Left cardiac atrium (tissue), 4 donors: ENCODE data around the gene DRD2. TPM values are rescaled to one million over a fixed set of nuclear protein-coding genes. Genes with fewer than 3 reads are reported as not detected.

ENCODE experiments used
- ATAC-seq, 2 donors: fragments of 200-7000 bp; cut with Tn5 transposase; one replicate each; pipeline ENCODE4 v1.9.1; 2020; ENCODE audit warnings: mild to moderate bottlenecking in 2 of 2, moderate library complexity in 2 of 2
- DNase-seq: peaks from one replicate; pipeline ENCODE4 v3.0.0-alpha.2; 2020
- intact Hi-C, 2 donors: fragments of 100-400 bp; cut with DNase I; formaldehyde crosslinking; loops; one replicate each; pipeline versions ENCODE4 v1.14.1 to v1.15.1; 2022 to 2023
- total RNA-seq, 2 donors: library from RNA; stranded (reverse); fragmentation: NEBNext Ultra II Directional; extraction: Animal tissue kit (Norgen Biotek cat#: 25700); gene quantifications; one replicate each; pipeline ENCODE4 v1.2.1, GENCODE V29; 2021
- donor health status: DM: no; HTN: yes; CAD: no.
- donor health status: DM: no; HTN: yes; CAD: no; lungs with severe emphysema.
- donor health status: DM: yes; HTN: yes; CAD: no.
- donor health status: Dilated cardiomyopathy.

DRD2 gene
- total RNA-seq, 2 donors from 2014 or later = 0.37 TPM; not detected in 1

DNA sequence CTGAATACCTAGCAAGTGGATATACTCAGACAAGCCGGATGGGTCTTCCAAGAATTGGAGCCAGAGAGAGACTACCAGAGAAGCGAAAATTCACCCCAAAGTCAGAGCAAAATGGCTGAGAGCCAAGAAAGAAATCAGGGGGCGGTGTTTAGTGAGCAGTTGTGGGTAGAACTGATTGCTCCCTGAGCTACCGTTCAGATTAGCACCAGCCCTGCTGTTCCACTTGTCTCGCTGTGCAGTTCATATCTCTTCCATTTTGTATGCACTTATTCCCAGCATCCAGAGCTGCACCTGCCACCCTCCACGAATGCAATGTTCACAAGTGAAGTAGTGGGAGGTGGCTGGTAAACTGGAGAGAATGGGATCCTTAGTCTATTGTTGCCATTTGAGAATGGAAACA lies 25.5 kb downstream of the DRD2 start:
- intact Hi-C loops = no loop called here
- DNase-seq = no peak
- ATAC-seq = no peak

DNA sequence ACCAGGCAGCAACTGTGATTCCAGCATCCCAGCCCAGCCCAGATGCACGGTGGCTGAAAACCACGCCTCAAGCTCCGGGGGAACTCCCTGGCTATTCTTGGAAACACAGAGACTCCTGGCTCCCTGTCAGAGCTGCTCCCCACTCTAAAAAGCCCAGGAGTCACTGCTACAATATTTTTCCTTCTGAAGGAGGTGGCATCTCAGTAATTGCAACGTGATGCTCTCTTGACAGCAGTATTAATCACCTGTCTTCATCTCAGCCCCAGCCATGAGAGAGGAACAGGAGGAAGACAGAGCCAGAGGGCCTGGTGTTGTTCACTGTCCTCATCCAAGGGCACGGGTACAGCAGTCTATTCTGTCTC lies 26.9 kb downstream of the DRD2 start:
- DNase-seq = no peak
- ATAC-seq = peak in 1 of 2 donors; percentile 50
- intact Hi-C loops = no loop called here

GRCh38 chr11:113447621-113448315 lies 27.4 kb downstream of the DRD2 start:
- intact Hi-C loops = no loop called here
- DNase-seq = no peak
- ATAC-seq = peak in 1 of 2 donors; percentile 72

- intact Hi-C loops = no loop called here
- ATAC-seq (no peak), DNase-seq (no peak)
Measured at GRCh38 chr11:113446938-113447337, 28.3 kb downstream of the DRD2 start.

GRCh38 chr11:113446112-113446511 lies 29.1 kb downstream of the DRD2 start:
- ATAC-seq (no peak), DNase-seq (no peak)
- intact Hi-C loops = no loop called here

DNA sequence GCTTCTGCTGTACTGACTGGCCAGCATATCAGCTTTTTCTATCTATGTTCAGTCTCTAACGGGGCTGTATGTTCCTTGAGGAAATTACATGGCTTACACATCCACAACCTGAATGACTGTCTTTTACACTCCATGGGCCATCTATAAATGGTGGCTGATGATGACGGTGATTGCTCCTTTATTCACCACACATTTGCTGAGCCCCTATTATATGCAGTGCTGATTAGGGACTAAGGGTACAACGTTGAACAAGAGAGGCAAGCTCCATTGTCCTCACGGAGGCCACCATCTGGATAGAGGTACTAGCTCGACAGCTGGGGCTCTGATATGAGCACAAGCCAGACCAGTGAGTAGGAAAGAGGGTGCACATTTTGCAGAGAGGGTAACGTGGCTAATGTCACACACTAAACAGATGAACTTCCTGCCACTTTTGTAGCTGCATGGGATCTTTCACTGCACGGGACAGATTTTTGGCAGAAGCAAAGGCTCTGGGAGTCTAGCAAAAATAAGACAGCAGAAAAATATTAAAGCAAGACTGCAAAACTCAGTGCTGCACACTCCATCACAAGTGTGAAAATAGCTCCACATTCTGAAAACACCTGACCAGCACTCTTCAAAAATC lies 30.6 kb downstream of the DRD2 start:
- DNase-seq (no peak), ATAC-seq (no peak)
- intact Hi-C loops = no loop called here

GRCh38 chr11:113440816-113441215 lies 34.4 kb downstream of the DRD2 start:
- no peak for ATAC-seq
- intact Hi-C loops = no loop called here
- DNase-seq = no peak

DNA sequence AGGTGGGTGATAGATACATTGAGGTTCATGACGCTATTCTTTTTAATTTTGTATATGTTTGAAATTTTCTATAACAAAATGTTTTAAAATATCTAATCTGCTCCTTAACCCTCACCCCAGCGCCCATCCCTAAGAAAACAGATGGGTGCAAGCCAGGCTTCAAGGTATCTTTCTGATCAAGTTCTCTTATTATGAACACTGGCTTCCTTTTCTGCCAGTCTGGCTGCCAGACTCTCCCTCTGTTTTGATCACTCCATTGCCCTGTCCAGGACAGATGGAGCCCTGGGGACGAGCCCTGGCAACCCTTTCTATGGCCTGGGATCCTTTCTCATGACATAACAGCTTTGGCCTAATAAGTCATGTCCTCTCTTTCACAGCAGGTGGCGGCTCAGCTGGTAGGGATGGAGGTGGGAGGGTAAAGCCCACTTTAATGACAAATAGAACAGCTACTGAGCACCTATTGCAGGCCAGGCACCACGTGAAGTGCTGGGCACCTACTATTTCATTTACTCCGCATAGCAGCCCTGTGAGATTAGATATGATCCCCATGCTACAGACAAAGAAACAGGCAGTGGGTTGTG lies 38.4 kb downstream of the DRD2 start:
- intact Hi-C loops = no loop called here
- DNase-seq = no peak
- no peak for ATAC-seq

DNA sequence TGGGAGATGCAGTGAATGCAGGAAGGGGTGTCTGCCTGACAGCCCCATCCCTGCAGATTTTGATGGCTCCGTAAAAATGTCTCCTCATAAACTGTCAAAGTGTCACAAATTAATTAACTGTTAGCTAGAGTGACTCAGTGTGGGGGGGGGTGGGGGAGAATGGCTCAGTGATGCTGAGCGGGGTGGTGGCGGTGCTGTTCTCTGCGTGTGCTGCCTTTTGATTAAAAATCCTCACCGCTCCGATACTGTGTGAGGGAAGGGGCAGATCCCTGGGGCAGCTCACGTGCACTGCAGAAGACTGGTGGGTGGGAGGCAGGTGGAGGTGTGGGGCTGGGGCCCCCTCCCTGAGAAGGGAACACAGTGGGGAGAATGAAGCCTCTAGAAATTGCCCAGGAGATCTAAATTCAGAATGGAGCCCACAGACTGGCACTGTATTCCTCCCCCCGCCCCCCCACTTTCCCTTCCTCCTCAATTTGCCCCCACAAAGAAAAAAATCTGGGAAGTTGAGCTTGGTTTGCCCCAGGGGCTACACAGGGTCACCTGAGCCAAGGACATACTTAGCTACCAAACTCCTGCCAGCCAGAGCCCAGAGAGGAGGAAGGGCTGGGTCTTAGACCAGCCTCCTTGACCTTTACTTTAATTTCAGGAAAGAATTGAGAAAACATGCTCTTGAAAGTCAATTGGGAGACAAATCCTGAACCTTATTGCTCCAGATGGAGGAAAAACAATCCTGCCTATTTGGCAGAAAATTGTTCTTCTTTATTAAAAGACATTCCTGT lies 39.8 kb downstream of the DRD2 start:
- ATAC-seq = no peak
- intact Hi-C loops = no loop called here
- DNase-seq = no peak

- intact Hi-C loops = no loop called here
Measured at GRCh38 chr11:113431746-113432145, 43.5 kb downstream of the DRD2 start.

DNA sequence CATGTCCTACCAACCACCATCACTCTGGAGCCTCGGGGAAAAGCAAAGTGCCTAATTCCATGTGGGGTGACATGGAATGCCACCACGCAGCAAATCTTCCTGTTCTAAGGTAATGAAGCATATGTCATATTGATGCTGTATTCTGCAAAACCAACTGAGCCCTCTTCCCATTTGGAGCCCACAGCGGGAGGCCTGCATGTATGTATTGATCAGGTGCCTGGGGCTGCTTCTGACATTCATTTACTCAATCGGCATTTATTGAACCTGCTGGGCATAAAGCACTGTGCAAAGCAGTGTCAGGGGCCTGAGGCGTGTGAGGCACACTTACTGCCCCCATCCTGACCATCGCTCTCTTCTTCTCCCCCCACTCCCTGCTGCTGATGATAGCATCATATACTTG lies 48.5 kb downstream of the DRD2 start:
- intact Hi-C loops = no loop called here
- ATAC-seq = no peak

More at GRCh38 chr11:113431746-113432145, 43.5 kb downstream of the DRD2 start:
- ATAC-seq = no peak
- no peak for DNase-seq

GRCh38 chr11:113420808-113421207 lies 54.4 kb downstream of the DRD2 start:
- ATAC-seq (no peak), DNase-seq (no peak)
- intact Hi-C loops = no loop called here

More for the DNA sequence above, 48.5 kb downstream of the DRD2 start:
- no peak for DNase-seq

- intact Hi-C loops = no loop called here
- no peak for ATAC-seq
Measured at GRCh38 chr11:113419454-113420003, 55.7 kb downstream of the DRD2 start.

DNA sequence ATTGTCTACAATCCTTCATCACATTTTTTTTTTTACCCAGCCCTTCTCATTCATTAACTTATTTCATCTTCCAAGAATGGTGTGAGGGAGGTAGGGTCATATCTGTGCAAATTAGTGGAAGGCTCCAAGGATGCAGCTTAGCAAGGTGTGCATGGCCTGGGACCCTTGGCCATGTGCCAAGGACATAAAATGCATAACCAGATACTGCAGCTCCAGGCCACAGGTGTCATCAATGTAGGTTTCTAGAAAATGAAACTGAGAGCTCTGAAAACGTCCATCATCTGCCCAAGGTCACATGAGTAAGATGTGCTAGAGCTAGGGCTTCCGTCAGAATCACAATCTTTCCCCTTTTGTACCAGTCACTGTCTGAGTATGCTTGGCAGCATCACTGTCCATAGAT lies 57.8 kb downstream of the DRD2 start:
- ATAC-seq (no peak), DNase-seq (no peak)
- intact Hi-C loops = no loop called here

More at GRCh38 chr11:113419454-113420003, 55.7 kb downstream of the DRD2 start:
- no peak for DNase-seq

DNA sequence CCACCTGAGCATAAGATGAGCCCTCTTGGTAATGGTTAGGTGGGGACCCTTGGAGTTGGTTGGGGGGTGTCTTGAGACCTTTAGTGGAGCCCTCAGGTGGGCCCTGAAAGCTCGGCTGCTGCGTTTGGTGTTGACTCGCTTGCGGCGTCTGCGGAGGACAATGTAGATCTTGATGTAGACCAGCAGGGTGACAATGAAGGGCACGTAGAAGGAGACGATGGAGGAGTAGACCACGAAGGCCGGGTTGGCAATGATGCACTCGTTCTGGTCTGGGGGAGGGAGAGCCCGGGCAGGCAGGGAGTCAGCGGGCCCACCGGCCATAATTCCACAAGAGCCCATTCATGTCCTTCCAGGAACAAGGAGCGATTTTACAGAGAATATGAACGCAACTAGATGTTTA lies 59.9 kb downstream of the DRD2 start:
- DNase-seq = no peak
- intact Hi-C loops = no loop called here
- ATAC-seq = no peak

- no peak for ATAC-seq
- no peak for DNase-seq
- intact Hi-C loops = no loop called here
Measured at GRCh38 chr11:113412675-113413074, 62.5 kb downstream of the DRD2 start.

DNA sequence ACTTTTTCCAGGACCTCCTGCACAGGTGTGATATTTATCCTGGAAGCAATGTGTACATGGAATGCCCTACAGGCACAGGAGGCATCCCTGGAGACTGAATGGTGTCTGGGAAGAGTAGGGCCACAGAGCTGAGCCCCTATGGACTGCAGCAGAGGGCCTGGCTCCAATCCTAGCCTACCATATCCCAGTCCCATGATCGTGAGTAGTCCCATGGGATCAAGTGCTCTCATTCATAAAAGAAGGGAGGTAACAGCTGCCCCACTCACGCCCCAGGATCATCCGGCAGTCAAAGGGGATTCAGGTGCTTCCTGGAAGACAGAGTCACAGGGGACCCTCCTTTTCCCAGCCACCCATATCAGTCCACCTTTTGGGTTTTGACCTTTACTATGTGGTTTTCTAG lies 63.7 kb downstream of the DRD2 start:
- intact Hi-C loops = no loop called here
- DNase-seq (no peak), ATAC-seq (no peak)

DNA sequence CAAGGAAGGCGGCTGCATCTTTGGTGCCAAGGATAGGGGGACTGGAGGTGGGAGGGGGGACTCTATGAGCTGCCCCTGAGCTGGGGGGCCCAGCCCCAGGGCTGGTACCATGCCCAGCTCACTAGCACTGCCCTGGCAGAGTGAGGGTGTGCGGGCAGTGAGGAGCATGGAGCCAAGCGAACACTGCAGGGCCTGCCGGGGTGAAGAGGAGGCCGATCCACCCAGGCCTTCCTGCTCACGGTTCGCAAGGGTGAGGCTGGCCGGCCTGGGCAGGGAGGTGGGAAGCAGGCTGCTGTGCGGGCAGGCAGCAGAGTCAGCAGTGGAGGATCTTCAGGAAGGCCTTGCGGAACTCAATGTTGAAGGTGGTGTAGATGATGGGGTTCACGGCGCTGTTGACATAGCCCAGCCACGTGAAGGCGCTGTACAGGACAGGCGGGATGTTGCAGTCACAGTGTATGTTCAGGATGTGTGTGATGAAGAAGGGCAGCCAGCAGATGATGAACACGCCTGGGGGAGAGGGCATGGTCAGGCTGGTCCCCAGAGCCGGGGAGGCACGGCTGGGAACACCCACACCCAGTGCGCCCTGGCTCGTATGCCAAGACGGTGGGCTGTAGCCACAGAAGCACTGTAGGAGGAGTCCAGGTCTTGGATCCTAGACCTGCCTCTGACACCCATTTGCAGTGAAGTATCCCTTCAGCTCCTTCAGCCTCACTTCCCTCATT lies 64.6 kb downstream of the DRD2 start:
- intact Hi-C loops = no loop called here
- DNase-seq (no peak), ATAC-seq (no peak)

DNA sequence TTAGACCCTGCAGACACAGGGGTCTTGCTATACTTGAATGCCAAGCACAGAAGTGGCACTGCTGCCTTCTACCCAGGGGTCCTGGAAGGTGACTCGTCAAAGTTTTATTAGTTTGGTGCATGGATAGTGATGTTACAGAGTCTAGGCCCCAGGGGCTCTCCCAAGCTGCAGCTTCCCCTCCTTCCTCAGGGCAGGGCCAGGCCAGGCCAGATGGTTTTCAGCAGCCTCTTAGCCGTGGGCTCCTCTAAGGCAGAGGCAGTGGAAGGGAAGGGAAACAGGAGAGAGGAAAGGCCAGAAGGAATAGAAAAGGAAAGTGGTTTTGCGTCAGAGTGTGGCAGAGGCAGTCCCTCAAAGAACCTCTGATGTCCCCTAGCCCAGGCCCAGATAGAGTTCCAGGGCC lies 65.7 kb downstream of the DRD2 start:
- ATAC-seq = no peak
- no peak for DNase-seq
- intact Hi-C loops = no loop called here
